Right lung (tissue), 5 donors: ENCODE results near the gene BOK. TPM values are rescaled to one million over a fixed set of nuclear protein-coding genes. Genes with fewer than 3 reads are reported as not detected.

Experiments used
- DNase-seq, 2 donors: peaks; one replicate each; pipeline ENCODE4 v3.0.0-alpha.2; 2013
- polyA plus RNA-seq, 5 donors: library from polyadenylated mRNA; unstranded; fragments of 120-200 nt; gene quantifications; one replicate each; pipeline versions ENCODE4 v1.2.1 to v1.2.3, GENCODE V29; 2013; ENCODE audit warnings: inconsistent platforms in 1 of 5, low replicate concordance in 1 of 5; ENCODE audit not compliant: insufficient read length in 5 of 5, insufficient read depth in 1 of 5

The BOK gene
- polyA plus RNA-seq, 5 donors = 14.8 to 35.3 (median 21.5) TPM

DNA sequence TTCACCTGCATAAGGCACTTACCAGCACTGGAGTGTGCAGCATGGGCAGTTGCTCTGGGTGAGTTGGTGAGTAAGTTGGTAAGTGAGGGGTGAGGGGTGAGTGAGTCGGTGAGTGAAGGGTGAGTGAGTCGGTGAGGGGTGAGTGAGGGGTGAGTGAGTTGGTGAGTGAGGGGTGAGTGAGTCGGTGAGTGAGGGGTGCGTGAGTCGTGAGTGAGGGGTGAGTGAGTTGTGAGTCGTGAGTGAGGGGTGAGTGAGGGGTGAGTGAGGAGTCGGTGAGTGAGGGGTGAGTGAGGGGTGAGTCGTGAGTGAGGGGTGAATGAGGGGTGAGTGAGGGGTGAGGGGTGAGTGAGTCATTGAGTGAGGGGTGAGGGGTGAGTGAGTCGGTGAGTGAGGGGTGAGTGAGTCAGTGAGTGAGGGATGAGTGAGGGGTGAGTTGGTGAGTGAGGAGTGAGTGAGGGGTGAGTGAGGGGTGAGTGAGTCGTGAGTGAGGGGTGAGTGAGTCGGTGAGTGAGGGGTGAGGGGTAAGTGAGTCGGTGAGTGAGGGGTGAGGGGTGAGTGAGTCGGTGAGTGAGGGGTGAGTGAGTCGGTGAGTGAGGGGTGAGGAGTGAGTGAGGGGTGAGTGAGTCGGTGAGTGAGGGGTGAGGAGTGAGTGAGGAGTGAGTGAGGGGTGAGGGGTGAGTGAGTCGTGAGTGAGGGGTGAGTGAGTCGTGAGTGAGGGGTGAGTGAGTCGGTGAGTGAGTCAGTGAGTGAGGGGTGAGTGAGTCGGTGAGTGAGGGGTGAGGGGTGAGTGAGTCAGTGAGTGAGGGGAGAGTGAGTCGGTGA, 61.3 kb downstream of the BOK start:
- no peak for DNase-seq

DNA sequence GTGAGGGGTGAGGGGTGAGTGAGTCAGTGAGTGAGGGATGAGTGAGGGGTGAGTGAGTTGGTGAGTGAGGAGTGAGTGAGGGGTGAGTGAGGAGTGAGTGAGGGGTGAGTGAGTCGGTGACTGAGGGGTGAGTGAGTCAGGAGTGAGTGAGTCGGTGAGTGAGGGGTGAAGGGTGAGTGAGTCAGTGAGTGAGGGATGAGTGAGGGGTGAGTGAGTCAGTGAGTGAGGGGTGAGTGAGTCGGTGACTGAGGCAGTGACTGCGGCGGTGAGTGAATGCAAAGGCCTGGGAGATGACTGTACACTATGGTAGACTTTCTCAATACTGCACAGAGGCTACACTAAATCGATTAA, 61.8 kb downstream of the BOK start:
- DNase-seq = no peak

Other genes starting within 250 kb of the BOK start
- gene HDLBP, start 243.1 kb upstream of the BOK start, polyA plus RNA-seq = 100 to 1,000 TPM; 301 to 450 (median 371) TPM
- 100 to 1,000 TPM; 464 to 647 (median 546) TPM for gene SEPTIN2, start 242.8 kb upstream of the BOK start, polyA plus RNA-seq
- 10 to 100 TPM; 44.5 to 54.5 (median 50.0) TPM for gene FARP2, start 202.5 kb upstream of the BOK start, polyA plus RNA-seq
- 100 to 1,000 TPM; 170 to 209 (median 197) TPM for gene STK25, start 50.2 kb upstream of the BOK start, polyA plus RNA-seq
- 10 to 100 TPM; 36.8 to 50.5 (median 41.9) TPM for gene THAP4, start 78.4 kb downstream of the BOK start, polyA plus RNA-seq
- gene ATG4B, start 78.9 kb downstream of the BOK start, polyA plus RNA-seq = 10 to 100 TPM; 65.3 to 87.2 (median 77.6) TPM
- 10 to 100 TPM; 36.1 to 54.2 (median 46.0) TPM for gene DTYMK, start 128.1 kb downstream of the BOK start, polyA plus RNA-seq
- gene ING5, start 143.3 kb downstream of the BOK start, polyA plus RNA-seq = 10 to 100 TPM; 36.7 to 46.9 (median 43.2) TPM
- 10 to 100 TPM; 24.8 to 43.9 (median 42.5) TPM for gene D2HGDH, start 175.9 kb downstream of the BOK start, polyA plus RNA-seq
- under 1 TPM; 0.15 to 0.33 (median 0.27) TPM for gene GAL3ST2, start 218.1 kb downstream of the BOK start, polyA plus RNA-seq